Fibroblast of pulmonary artery (primary cell): ENCODE measurements around the gene IFNL2.

Source experiments
- DNase-seq: peaks from one replicate; pipeline ENCODE4 v3.0.0-alpha.2; 2010; ENCODE audit warnings: low read depth
- H3K4me3 ChIP-seq: replicated peaks from 2 replicates; pipeline ENCODE4 v1.5.1; 2011; ENCODE audit warnings: low read depth, mild to moderate bottlenecking, control low read depth, low read length, moderate library complexity
- TF ChIP-seq, protein P1 (sequence below): IDR thresholded peaks from 2 replicates; pipeline ENCODE4 v1.5.1; 2011; ENCODE audit warnings: mild to moderate bottlenecking, control low read depth, low read length, inconsistent platforms; ENCODE audit errors: missing control alignments

Gene IFNL2

DNA sequence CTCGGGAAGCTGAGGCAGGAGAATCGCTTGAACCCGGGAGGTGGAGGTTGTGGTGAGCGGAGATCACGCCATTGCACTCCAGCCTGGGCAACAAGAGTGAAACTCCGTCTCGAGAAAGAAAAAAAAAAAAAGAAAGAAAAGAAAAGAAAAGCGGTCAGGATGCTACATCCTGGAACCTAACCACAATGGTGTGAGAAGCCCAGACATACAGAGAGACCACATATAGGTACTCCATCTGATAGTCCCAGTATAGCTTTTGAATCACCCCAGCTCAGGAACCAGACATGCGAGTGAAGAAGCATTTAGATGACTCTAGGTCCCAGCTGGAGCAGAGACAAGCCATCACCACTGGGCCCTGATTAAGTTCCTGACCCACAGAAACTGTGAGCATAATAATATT, 31.2 kb downstream of the IFNL2 start:
- DNase-seq, result no peak
- H3K4me3 ChIP-seq, result no peak overlapping the region
- TF ChIP-seq, protein P1, sequence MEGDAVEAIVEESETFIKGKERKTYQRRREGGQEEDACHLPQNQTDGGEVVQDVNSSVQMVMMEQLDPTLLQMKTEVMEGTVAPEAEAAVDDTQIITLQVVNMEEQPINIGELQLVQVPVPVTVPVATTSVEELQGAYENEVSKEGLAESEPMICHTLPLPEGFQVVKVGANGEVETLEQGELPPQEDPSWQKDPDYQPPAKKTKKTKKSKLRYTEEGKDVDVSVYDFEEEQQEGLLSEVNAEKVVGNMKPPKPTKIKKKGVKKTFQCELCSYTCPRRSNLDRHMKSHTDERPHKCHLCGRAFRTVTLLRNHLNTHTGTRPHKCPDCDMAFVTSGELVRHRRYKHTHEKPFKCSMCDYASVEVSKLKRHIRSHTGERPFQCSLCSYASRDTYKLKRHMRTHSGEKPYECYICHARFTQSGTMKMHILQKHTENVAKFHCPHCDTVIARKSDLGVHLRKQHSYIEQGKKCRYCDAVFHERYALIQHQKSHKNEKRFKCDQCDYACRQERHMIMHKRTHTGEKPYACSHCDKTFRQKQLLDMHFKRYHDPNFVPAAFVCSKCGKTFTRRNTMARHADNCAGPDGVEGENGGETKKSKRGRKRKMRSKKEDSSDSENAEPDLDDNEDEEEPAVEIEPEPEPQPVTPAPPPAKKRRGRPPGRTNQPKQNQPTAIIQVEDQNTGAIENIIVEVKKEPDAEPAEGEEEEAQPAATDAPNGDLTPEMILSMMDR, result no peak

- TF ChIP-seq, protein P1, result no peak
- no peak for DNase-seq
- no peak overlapping the region for H3K4me3 ChIP-seq
These were observed 31.6 kb downstream of the IFNL2 start for GRCh38 chr19:39299832-39300231.

DNA sequence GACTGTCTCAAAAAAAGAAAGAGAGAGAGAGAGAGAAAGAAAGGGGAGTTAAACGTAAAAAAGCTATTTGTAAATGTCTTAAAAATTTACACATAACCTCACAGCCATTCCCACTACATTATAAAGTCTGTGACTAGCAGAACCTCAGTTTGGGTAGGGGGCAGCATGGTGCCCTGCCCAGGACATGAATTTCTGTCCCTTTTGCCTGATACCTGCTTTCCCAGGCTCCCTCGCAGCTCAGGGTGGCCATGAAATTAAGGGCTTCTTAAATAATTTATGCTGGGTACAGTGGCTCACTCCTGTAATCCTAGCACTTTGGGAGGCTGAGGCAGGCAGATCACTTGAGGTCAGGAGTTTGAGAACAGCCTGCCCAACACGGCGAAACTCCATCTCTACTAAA, 32.8 kb downstream of the IFNL2 start:
- DNase-seq, result no peak
- TF ChIP-seq, protein P1, result no peak
- no peak overlapping the region for H3K4me3 ChIP-seq

- DNase-seq, result no peak
- TF ChIP-seq, protein P1, result no peak
- no peak overlapping the region for H3K4me3 ChIP-seq
These were observed 33.4 kb downstream of the IFNL2 start for GRCh38 chr19:39301562-39301961.

DNA sequence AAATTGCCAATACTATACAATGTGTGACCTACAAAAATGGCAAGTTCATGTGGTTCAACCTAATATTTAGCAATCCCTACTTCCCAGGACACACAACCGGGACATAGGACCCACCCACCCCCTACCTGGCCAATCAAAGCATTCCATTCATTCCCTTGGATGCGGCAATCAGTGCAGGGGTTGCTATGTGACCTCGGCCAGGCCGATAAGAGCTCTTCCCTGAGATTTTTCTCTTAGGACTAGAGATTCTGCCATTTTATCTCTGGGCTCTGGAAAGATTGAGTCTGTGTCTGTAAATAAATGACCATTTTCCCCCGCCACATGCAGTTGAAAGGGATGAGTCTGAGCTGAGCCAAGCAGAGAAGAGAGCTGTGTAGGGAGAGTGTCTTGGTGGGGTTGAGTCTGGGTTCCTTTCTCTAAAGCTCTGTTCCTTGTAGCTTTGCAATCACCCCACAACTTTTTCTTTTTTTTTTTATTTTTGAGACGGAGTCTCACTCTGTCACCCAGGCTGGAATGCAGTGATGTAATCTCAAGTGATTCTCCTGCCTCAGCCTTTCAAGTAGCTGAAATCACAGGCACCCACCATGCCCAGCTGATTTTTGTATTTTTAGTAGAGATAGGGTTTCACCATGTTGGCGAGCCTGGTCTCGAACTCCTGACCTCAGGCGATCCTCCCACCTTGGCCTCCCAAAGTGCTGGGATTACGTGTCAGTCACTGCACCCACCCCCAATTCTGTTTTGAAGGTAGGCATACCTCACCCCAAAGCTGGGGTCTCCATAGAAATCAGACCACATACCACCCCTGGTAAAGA, 35.4 kb downstream of the IFNL2 start:
- no peak for DNase-seq
- TF ChIP-seq, protein P1, result no peak
- H3K4me3 ChIP-seq, result no peak overlapping the region

- no peak overlapping the region for H3K4me3 ChIP-seq
- no peak for DNase-seq
- TF ChIP-seq, protein P1, result no peak
These were observed 36.0 kb downstream of the IFNL2 start for GRCh38 chr19:39304185-39304513.

GRCh38 chr19:39304701-39305571, 36.7 kb downstream of the IFNL2 start:
- DNase-seq, result no peak
- TF ChIP-seq, protein P1, result no peak
- no peak overlapping the region for H3K4me3 ChIP-seq
